IPS DF 19.7 (cell line): ENCODE measurements around the gene DMRT1.
"Not testable (repeated sequence)": the region's sequence is repeated elsewhere in the genome, so short reads cannot be mapped to it uniquely, and the experiment has no call there.

ENCODE experiments used
- DNase-seq: peaks from one replicate; pipeline ENCODE4 v3.0.0-alpha.2; 2013; ENCODE audit warnings: low read depth, low spot score

The DMRT1 gene

DNA sequence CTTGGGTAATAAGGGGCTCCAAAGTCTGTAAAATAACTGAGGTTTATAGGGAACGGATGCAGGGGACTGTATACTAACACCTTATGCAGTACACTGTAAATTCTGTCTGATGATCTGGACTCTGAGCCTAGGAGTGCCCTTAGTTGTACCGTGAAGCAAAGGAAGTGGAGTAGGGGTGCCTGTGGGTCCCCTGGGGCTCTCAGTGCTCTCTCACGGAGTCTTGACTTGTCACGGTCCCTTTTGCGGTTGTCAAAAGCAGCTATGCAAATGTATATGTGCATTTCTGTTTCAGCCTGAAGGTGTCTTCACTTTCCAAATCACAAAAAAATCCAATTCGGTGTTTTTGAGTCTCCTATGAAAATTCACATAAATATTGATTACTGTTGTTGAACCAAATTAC is 17.8 kb downstream of the DMRT1 start:
- no peak for DNase-seq

DNA sequence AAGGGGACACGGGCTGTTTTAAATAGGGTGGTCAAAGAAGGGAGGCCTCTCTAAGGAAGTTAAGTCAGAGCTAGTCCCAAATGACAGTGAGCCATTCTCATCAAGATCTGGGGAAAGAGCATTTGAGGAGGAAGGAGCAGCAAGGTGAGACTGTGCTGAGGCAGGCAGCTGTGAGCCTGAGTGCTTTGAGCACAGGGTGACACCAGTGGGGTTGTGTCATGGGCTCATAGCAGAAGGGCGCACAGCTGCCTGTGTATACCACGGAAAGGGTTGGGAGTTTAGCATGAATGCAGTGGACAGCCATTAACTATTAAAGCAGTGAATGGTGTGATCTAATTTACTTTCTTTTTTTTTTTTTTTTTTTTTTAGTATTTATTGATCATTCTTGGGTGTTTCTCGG is 19.2 kb downstream of the DMRT1 start:
- DNase-seq = no peak

DNA sequence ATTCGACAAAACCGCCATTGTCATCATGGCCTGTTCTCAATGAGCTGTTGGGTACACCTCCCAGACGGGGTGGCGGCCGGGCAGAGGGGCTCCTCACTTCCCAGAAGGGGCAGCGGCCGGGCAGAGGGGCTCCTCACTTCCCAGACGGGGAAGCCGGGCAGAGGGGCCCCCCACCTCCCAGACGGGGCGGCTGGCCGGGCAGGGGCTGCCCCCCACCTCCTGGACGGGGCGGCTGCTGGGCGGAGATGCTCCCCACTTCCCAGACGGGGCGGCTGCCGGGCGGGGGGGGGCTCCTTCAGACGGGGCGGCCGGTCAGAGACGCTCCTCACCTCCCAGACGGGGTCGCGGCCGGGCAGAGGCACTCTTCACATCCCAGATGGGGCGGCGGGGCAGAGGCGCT is 20.0 kb downstream of the DMRT1 start:
- not testable (repeated sequence) for DNase-seq

DNA sequence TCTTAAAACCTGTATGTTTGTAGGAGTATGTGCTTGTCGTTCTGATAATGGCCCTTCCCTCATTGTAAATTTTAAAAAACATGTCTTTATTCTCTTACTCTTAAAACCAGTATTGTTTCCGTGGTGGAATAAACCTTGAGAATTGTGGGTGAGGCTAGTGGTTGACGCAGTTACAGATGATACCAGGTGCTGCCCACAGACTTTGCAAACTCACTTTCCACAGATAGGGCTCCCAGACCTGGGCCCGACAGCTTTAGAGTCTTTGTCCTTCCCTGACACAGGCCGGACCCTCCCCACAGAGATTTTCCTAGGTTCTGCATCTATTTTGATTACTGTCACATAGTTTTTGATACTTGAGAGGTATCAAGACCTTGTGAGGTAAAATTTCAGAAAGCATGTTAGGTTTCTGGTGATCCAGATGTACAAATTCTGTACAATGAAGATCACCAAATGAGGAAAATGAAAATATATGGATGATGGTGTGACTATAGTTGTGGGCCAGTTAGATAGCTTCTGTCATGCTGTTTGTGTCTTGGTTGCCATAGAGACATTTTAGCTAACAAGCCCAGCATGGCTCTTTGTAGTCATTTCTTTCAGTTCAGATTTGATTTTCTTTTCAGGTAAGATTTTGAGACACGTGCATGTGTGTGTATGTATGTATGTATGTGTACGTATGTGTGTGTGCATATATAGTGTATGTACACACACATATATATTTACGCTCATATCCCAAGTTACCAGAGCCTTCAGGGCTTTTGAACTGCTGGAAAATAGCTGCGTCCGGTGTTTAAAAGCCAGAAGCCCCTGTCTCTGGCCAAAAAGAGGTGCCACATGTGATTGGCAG is 33.8 kb downstream of the DMRT1 start:
- no peak for DNase-seq

DNA sequence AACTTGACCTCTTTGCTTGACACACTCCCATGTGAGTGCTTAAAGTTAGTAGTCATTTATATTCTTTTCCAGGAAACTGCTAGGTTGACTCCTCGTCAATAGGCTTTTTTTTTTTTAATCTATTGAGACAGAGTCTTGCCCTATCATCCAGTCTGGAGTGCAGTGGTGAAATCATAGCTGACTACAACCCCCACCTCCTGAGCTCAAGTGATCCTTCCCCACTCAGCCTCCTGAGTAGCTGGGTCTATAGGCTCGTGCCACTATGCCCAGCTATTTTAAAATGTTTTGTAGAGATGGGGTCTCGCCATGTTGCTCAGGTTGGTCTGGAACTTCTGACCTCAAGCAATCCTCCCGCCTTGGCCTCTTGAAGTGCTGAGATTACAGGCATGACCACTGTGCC is 34.9 kb downstream of the DMRT1 start:
- DNase-seq = no peak

DNA sequence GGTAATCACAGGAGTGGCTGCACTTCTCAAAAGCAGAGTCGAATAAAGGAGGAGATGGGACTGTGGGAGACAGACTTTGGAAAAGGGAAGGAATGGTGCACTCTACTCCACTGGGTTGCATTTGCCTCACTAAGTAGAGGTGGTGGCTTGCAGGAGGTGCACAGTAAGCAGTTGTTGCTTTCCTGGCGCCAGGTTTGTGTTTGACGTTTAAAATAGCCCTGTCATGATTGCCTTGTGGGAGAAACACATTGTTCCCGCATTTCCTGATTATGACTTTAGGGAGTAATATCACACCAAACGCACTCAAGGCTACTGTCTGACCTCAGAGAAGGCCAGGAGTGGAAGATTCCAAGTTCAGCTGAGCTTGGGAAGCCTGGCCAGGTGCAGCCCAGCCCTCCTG is 36.7 kb downstream of the DMRT1 start:
- no peak for DNase-seq

DNA sequence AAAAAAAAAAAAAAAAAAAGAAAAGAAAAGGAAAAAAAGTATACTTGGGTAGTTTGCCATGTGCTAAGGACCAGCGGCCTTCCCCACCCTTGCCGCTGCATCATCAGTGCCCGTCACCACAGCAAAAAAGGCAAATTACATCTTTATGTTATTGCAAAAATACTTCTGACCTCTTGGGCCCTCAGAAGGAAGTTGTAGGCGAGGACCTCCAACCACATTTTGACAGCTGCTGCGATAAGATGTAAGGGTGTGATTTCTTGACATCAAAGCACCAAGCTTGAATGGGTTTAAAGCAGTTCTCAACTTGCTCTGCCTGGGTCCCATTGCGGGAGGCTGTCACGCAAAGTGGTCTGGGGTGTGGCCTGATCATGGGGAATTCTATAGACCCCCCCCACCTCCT is 39.2 kb downstream of the DMRT1 start:
- DNase-seq = no peak

DNA sequence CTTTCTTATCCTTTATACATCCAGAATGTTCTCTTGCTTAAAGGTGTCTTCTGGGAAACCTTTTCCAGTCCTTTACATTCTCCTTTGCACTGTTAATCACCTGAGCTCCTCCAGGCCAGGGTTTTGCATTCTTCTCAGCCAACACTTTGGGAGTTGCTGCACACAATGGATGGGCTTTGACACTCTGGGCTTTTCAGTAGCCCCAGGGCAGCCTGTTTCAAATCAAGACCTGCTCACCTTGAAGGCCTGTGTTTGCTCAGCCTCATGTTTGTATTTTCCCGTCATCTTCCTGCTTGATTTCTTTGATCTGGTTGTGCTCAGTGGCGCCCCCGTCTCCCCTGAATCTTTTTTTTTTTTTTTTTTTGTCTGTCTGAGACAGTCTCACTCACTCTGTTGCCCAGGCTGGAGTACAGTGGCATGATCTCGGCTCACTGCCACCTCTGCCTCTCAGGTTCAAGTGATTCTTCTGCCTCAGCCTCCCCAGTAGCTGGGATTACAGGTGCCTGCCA is 41.0 kb downstream of the DMRT1 start:
- no peak for DNase-seq

DNA sequence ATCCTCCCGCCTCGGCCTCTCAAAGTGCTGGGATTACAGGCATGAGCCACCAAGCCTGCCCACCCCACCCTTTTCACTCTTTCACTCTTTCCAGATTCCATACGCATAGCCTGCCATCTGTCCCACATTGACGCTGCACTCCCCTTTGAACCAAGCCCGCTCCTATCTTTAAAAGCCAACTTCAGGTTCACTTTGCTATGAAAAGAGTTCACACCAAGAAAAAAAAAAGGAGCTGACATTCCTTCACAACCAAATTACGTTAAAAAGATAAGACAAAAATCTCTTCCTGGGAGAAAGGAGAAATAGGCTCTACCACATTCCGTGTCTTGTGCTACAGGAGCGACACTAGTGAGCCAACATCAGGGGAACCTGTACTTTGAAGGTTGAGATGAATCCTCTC is 41.5 kb downstream of the DMRT1 start:
- DNase-seq = no peak

DNA sequence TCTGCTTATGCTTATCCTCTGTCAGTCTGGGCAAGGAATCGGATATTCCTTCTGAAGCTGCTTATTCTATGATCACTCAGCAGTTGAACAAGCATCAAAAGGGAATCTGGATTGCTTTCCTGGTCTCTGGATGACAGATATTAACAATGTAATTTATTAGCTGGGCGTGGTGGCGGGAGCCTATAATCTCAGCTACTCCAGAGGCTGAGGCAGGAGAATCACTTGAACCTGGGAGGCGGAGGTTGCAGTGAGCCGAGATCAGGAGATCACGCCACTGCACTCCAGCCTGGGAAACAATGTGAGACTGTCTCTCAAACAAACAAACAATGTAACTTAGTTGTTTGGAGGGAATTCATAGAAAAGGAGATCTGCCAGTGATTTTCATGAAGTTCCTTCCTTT is 45.4 kb downstream of the DMRT1 start:
- DNase-seq = no peak

DNA sequence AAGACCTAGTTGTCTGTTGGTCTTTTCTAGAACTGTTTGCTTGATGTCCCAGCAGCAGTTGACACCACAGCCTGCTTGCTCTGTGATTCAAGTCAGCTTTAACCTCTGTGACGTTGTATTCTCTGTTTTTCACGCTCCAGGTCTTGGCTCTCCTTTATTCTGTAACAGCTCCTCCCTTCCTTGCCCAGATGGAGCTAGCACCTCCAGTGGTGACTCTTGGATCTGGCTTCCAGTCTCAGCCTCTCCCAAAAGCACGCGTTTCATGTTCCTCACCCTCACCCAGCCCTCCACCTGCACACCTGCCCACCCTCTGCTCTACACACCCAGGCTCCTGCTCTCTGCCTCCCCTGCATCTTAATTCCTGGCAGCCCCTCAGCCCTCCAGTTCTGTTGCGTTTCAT is 50.6 kb downstream of the DMRT1 start:
- DNase-seq = no peak

DNA sequence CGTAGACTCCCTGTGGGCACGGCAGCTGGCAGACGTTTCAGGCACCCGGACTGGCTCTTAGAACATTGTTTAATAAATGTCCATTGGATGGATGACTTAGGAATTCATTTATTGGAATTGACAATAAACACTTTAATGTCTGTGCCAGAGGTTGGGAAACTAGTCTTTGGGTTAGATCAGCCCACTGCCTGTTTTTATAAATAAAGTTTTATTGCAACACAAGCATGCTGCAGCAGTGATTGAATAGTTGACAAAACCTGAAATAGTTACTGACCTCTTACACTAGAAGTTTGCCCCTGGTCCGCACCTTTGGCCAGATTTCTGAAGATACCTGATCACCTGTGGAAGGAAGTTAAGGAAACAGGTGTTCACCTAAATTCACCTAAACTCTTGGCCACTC is 51.6 kb downstream of the DMRT1 start:
- no peak for DNase-seq

DNA sequence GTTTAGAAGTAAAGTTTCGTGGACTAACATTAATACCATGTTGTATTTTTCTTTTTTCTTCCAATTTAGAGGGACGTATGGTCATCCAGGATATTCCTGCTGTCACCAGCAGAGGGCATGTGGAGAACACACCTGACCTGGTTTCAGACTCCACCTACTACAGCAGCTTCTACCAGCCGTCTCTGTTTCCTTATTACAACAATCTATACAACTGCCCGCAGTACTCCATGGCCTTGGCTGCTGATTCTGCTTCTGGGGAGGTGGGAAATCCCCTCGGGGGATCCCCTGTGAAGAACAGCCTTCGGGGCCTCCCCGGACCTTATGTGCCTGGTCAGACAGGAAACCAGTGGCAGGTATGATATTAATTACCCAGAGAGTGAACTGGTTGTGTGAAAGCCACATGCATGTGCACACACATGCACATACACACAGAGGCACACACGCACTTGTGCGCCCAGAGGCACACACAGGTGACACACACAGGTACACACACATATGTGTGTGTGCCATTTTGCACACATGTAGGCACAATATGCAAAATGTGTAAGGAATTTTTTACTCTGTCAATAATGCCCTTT is 52.4 kb downstream of the DMRT1 start:
- no peak for DNase-seq

DNA sequence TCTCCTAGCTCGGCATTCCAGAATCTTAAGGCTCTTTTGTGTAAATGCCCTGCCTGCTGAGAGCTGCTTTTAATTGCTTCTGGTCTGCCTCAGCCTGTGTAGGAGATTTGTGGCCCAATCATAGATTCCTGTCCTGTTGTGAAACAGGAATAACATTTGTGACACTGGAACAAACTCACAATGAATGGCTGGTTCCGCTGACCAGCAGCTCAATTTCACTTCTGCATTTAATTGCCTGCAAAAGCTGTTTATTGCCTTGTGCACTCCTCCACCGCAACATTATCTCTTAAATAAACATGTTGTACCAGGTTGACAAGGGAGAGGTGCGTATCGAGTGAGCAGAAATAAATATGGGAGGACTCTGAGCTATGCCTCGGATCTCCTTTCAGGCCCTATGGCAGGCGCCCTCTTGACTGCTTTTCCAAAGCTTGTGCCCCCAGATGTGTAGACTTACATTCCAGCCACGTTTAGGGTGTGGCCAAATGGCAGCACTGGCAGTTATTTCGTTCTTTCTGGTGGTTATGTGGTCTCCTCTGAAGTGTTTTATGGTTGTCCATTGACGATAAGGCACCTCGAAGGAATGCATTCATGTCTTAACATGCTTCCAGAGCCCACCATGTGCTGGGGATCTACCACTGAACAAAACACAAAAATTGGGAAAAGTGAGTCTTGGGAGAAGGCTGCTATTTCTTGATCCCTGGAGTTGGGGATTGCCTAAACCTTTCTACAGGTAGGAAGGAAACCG is 58.1 kb downstream of the DMRT1 start:
- no peak for DNase-seq

DNA sequence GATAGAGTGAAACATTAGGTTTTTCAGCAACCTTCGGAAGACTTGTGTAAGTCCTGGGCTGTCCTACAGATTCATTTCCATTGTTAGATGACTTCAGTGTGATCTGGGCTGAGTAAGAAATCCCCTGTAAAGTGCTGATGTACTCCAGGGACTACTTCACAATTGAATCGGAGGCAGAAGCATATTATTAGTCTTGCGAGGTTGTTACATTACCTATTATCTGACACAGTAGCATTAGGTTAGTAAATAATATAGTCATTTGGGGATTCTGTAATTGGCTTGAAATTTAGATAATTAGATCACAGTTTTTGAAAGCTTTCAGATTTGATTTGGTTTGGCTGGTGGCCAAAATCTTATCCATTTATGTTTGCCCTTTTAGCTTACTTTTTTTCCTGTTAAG is 62.4 kb downstream of the DMRT1 start:
- no peak for DNase-seq

DNA sequence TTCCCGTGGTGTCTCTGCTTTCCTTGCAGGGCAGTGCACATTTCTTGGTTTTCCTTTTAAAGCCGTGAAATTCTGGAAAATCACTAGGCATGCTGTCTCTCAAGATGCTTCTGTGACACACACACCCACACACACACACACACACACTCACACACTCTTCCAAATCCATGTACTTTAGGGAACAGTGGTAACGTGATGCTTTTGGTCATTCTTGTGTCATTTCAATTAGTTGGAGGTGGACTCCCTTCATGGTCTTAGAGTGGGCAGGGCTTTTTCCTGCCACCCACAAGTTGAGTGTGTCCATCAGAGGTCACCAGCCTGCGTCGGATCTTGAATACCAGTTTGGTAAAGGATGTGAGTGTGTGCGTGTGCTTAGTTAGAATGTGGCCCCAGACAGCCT is 64.4 kb downstream of the DMRT1 start:
- no peak for DNase-seq

DNA sequence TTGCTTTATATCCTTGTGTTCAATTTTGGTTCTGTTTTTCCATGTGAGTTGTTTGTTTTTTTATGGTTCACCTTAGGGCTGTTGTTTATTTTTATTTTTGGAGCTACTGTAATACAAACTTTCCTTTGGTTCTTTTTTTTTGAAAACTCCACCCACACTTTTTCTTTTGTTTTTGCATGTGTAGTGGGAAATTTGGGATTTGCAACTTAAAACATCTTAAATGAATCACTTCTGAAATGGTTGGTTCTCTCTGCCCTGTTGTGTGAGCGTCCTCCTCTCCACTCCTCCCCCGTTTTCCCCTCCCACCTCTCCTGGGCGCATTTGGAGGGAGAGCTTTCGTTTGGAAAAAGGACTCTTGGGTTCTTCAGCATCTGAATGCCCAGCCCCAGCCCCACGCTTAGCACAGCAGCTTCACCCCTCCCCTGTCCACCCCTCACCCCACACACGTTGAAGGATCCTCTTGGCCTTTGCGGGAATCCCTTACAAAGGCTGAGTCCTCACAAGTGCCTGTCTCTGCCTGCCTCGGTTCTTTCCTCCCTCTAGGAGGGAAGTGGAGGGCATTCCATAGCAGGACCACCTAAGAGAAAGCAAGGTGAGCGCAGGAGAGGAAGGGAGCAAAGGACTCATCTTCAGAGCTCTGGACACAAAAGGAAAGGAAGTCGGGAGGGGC is 67.2 kb downstream of the DMRT1 start:
- peak; percentile 56 for DNase-seq

DNA sequence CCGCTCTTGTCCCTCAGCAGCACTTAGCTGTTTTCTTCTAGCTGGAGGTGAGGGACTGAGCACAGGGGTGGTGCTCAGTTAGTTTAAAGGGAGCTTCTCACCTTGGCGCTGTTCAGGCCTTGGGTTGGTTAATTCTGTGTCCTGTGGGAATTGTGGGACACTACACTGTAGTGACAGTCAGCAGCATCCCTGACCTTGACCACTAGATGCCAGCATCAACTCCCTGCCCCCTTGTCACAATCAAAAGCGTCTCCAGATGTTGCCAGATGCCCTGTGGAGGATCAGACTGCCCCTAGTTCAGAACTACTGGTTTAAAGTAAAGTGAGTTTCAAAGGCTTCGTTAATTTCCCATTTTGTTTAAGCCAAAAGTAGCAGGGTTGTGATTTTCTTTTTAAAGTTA is 69.5 kb downstream of the DMRT1 start:
- peak; percentile 63 for DNase-seq

DNA sequence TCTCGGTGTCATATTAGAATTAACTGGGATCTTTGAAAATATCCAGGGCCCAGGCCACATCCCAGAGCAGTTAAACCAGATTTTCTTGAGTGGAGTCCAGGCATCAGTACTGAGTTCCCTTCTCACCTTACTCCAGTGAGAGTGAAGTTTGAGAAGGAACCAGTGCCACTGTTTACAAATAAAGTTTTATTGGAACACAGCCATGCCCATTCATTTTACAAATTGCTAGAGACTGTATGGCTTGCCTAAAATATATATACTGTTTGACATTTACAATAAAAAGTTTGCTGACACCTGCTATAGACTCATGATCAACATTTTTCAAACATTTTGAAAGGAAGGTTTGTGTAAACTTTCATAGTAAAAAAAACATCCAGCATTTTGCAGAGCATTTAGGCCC is 71.3 kb downstream of the DMRT1 start:
- DNase-seq = no peak

DNA sequence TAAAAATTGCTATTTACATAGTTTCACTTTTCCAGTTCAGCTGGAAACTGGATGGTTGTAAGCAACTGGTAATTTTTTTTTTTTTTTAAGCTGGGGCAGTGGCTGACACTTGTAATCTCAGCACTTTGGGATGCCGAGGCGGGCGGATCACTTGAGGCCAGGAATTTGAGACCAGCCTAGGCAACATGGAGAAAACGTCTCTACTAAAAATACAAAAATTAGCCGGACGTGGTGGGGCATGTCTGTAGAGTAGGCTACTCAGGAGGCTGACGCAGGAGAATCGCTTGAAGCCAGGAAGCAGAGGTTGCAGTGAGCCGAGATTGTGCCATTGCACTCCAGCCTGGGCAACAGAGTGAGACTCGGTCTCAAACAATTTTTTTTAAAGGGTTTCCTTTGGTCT is 72.0 kb downstream of the DMRT1 start:
- not testable (repeated sequence) for DNase-seq

DNA sequence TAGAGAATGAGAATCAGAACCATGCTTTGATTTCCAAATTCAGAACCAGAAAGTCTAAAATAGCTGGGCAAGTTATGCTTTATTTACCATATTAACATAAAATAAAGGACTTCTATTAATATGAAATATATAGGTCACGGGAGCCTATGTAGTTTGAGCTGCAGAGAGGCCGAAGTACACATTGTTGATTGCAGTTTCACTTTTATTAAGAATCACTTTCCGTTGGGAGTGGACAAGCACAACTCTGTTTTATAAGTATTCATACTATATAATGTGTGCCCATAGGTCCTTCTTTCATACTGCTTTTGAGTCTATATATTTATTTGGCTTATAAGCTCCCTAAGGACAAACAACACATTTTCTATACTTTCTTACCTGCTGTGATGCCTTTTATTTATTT is 76.2 kb downstream of the DMRT1 start:
- DNase-seq = no peak

DNA sequence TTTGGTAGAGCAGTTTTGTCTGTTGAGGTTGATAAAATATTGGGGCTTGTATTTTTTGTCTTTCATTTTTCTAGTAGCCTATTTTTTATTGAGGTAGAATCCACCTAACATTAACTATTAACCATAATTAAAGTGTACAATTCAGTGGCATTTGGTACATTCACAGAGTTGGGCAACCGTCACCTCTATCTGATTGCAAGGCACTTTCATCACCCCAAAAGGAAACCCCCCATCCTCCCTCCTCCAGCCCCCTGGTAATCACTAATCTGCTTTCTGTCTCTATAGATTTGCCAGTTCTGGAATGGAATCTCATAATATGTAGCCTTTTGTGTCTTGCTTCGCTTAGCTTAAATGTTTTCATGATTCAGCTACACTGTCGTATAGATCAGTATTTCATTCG is 79.4 kb downstream of the DMRT1 start:
- DNase-seq = no peak
